Neural progenitor cell (in vitro differentiated cells): ENCODE measurements around the gene MMP2. TPM values are rescaled to one million over a fixed set of nuclear protein-coding genes. Genes with fewer than 3 reads are reported as not detected.

Experiments used
- DNase-seq: peaks from one replicate; pipeline ENCODE4 v3.0.0-alpha.2; 2016; ENCODE audit warnings: low spot score
- H2AFZ ChIP-seq: fragments of 200-600 bp; sonication (generic); replicated peaks from 2 replicates; pipeline ENCODE4 v1.6.1; 2016; ENCODE audit warnings: antibody characterized with exemption
- H3F3A ChIP-seq: fragments of 200-600 bp; sonication (generic); 2 replicates; pipeline ENCODE4 v1.6.1; 2016; ENCODE audit warnings: antibody characterized with exemption, low read depth
- H3K27ac ChIP-seq: fragments of 200-600 bp; sonication (generic); 2 replicates; pipeline ENCODE4 v1.5.1; 2016; ENCODE audit warnings: mild to moderate bottlenecking
- H3K27me3 ChIP-seq: fragments of 200-600 bp; sonication (generic); 2 replicates; pipeline ENCODE4 v1.6.1; 2016; ENCODE audit warnings: mild to moderate bottlenecking, moderate library complexity
- H3K36me3 ChIP-seq: fragments of 200-600 bp; sonication (generic); 2 replicates; pipeline ENCODE4 v1.5.1; 2016
- H3K4me1 ChIP-seq: fragments of 200-600 bp; sonication (generic); 2 replicates; pipeline ENCODE4 v1.6.1; 2016; ENCODE audit warnings: mixed run types
- H3K4me2 ChIP-seq: fragments of 200-600 bp; sonication (generic); 2 replicates; pipeline ENCODE4 v1.6.1; 2016
- H3K4me3 ChIP-seq: fragments of 200-600 bp; sonication (generic); 2 replicates; pipeline ENCODE4 v1.5.1; 2016
- H3K79me2 ChIP-seq: fragments of 200-600 bp; sonication (generic); 2 replicates; pipeline ENCODE4 v1.6.1; 2016; ENCODE audit warnings: low read depth
- H3K9ac ChIP-seq: fragments of 200-600 bp; sonication (generic); 2 replicates; pipeline ENCODE4 v1.6.1; 2016
- H3K9me3 ChIP-seq: fragments of 200-600 bp; sonication (generic); 2 replicates; pipeline ENCODE4 v1.5.1; 2016; ENCODE audit warnings: low read depth
- H4K20me1 ChIP-seq: fragments of 200-600 bp; sonication (generic); 2 replicates; pipeline ENCODE4 v1.6.1; 2016; ENCODE audit warnings: low read depth
- H3K27ac Mint-ChIP-seq: 3 replicates; pipeline ENCODE4 v1.8.0; 2021; ENCODE audit warnings: mixed read lengths
- H3K27me3 Mint-ChIP-seq: 2 replicates; pipeline ENCODE4 v1.8.0; 2022; ENCODE audit warnings: low read depth, mild to moderate bottlenecking, inconsistent platforms, moderate library complexity, mixed read lengths; ENCODE audit not compliant: insufficient read depth
- H3K36me3 Mint-ChIP-seq: 3 replicates; pipeline ENCODE4 v1.8.0; 2021; ENCODE audit warnings: mixed read lengths
- H3K4me1 Mint-ChIP-seq: 3 replicates; pipeline ENCODE4 v1.8.0; 2021; ENCODE audit warnings: mixed read lengths
- H3K4me3 Mint-ChIP-seq: 3 replicates; pipeline ENCODE4 v1.8.0; 2021; ENCODE audit warnings: mild to moderate bottlenecking, moderate library complexity, mixed read lengths
- H3K9me3 Mint-ChIP-seq: 3 replicates; pipeline ENCODE4 v1.8.0; 2020; ENCODE audit warnings: mixed read lengths
- EZH2 ChIP-seq: fragments of 200-600 bp; sonication (generic); IDR thresholded peaks from 2 replicates; pipeline ENCODE4 v1.6.1; 2017; ENCODE audit warnings: antibody characterized with exemption, mild to moderate bottlenecking, moderate library complexity
- EZH2phosphoT487 ChIP-seq: fragments of 200-600 bp; sonication (generic); IDR thresholded peaks from 2 replicates; pipeline ENCODE4 v1.6.1; 2017; ENCODE audit warnings: antibody characterized with exemption
- total RNA-seq: library from RNA; depleted of rRNA; stranded (reverse); fragments of >200 nt; gene quantifications from 2 replicates; pipeline ENCODE4 v1.2.3, GENCODE V29; 2015; ENCODE audit warnings: low replicate concordance
- TF ChIP-seq, protein P1 (sequence below): fragments of 200-600 bp; sonication (generic); IDR thresholded peaks from 2 replicates; pipeline ENCODE4 v1.5.1; 2017; ENCODE audit warnings: antibody characterized with exemption, mild to moderate bottlenecking

MMP2 gene
- total RNA-seq, 1 donor from 2014 or later = 18.3 TPM

DNA sequence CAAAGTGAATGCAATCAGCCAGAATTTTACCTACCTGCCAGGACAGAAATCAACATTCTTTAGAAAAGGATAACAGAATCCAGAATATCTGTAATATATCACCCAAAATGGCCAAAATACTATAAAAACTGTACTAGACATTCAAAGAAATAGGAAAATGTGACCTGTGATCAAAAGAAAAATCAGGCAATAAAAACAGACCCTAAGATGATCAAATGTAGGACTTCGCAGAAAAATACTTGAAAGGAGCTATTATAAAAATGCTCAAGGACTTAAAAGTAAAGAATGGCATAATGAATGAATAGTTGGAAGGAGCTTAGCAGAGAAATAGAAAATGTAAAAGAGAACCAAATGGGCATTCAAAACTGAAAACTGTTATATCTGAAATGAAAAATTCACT, 33.9 kb downstream of the MMP2 start:
- Histone ChIP-seq H3K4me1 (no peaks in the 10 kb centered on the region), H3K27me3 (peaks cover 16% of the 10 kb centered on the region), H3K9ac (no peak overlapping the region), H3K4me2 (no peak overlapping the region), H3K4me3 (no peak overlapping the region), H3F3A (no peaks in the 10 kb centered on the region), H3K9me3 (peaks cover 13% of the 10 kb centered on the region), H2AFZ (no peak overlapping the region), H3K27ac (no peak overlapping the region), H3K79me2 (no peaks in the 10 kb centered on the region), H4K20me1 (no peaks in the 10 kb centered on the region), H3K36me3 (no peaks in the 10 kb centered on the region)
- Mint-ChIP-seq H3K4me3 (no peak overlapping the region), H3K27me3 (no peaks in the 10 kb centered on the region), H3K27ac (no peak overlapping the region), H3K9me3 (peaks cover 42% of the 10 kb centered on the region), H3K36me3 (peaks cover 20% of the 10 kb centered on the region), H3K4me1 (peaks cover 9% of the 10 kb centered on the region)
- TF ChIP-seq, protein P1, sequence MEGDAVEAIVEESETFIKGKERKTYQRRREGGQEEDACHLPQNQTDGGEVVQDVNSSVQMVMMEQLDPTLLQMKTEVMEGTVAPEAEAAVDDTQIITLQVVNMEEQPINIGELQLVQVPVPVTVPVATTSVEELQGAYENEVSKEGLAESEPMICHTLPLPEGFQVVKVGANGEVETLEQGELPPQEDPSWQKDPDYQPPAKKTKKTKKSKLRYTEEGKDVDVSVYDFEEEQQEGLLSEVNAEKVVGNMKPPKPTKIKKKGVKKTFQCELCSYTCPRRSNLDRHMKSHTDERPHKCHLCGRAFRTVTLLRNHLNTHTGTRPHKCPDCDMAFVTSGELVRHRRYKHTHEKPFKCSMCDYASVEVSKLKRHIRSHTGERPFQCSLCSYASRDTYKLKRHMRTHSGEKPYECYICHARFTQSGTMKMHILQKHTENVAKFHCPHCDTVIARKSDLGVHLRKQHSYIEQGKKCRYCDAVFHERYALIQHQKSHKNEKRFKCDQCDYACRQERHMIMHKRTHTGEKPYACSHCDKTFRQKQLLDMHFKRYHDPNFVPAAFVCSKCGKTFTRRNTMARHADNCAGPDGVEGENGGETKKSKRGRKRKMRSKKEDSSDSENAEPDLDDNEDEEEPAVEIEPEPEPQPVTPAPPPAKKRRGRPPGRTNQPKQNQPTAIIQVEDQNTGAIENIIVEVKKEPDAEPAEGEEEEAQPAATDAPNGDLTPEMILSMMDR = no peak
- TF ChIP-seq EZH2phosphoT487 = no peak
- no peak for TF ChIP-seq EZH2
- DNase-seq = no peak

DNA sequence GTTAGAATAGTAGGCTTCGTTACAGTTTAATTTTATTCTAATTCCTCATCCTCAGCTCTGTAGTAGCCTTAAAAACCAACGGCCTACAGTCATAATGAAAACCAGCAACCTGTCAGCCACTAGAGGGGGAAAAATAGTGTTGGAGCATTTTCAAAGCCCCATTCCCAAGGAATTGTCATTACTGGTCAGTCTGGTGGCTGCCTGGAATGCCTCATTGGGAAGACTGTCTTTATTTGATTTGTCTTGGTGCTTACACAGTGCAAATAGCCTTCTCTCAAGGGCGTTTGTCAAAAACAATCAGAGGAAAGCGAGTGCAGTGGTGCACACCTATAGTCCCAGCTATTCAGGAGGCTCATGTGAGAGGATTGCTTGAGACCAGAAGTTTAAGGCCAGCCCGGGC, 34.6 kb downstream of the MMP2 start:
- Histone ChIP-seq H3F3A (no peaks in the 10 kb centered on the region), H3K27ac (no peak overlapping the region)

DNA sequence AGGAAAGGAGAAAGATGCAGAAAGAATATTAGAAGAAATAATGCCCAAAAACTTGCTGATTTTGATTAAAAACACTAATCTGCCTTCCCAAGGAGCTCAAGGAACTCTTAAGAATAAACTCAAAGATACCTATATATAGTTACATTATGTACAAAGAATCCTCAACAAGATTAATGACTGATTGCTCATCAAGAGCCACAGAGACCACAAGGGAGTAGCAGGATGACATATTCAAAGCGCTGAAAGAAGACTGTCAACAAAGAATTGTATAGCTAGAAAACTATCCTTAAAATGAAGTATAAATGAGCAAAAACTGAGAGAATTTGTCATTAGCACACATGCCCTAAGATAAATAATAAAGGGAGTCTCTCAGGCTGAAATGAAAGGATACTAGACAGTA, 36.1 kb downstream of the MMP2 start:
- Histone ChIP-seq H3K27ac (no peak overlapping the region), H3F3A (no peaks in the 10 kb centered on the region), H3K27me3 (peaks cover 7% of the 10 kb centered on the region), H3K79me2 (no peaks in the 10 kb centered on the region), H2AFZ (no peak overlapping the region), H3K9me3 (peaks cover 13% of the 10 kb centered on the region), H3K4me1 (no peaks in the 10 kb centered on the region), H3K4me2 (no peak overlapping the region), H3K9ac (no peak overlapping the region), H3K36me3 (no peaks in the 10 kb centered on the region), H3K4me3 (no peak overlapping the region), H4K20me1 (no peaks in the 10 kb centered on the region)
- Mint-ChIP-seq H3K4me3 (no peak overlapping the region), H3K9me3 (peaks cover 48% of the 10 kb centered on the region), H3K4me1 (no peaks in the 10 kb centered on the region), H3K27me3 (no peaks in the 10 kb centered on the region), H3K27ac (no peak overlapping the region), H3K36me3 (peaks cover 20% of the 10 kb centered on the region)
- no peak for DNase-seq
- TF ChIP-seq, protein P1 = no peak
- no peak for TF ChIP-seq EZH2
- TF ChIP-seq EZH2phosphoT487 = no peak

More for the DNA sequence above, 34.6 kb downstream of the MMP2 start:
- Mint-ChIP-seq H3K9me3 (peaks cover 44% of the 10 kb centered on the region), H3K27ac (no peak overlapping the region), H3K36me3 (peaks cover 20% of the 10 kb centered on the region), H3K4me1 (peaks cover 7% of the 10 kb centered on the region), H3K27me3 (no peaks in the 10 kb centered on the region), H3K4me3 (no peak overlapping the region)
- Histone ChIP-seq H3K36me3 (no peaks in the 10 kb centered on the region), H3K4me2 (no peak overlapping the region), H2AFZ (no peak overlapping the region), H3K9me3 (peaks cover 13% of the 10 kb centered on the region), H3K79me2 (no peaks in the 10 kb centered on the region), H4K20me1 (no peaks in the 10 kb centered on the region), H3K4me3 (no peak overlapping the region), H3K9ac (no peak overlapping the region), H3K4me1 (no peaks in the 10 kb centered on the region), H3K27me3 (peaks cover 16% of the 10 kb centered on the region)
- no peak for DNase-seq
- TF ChIP-seq EZH2phosphoT487 (no peak), EZH2 (no peak)
- TF ChIP-seq, protein P1 = no peak
